GM19438 (cell line): ENCODE results near the gene WDR87.
"Not testable (repeated sequence)": the region's sequence is repeated elsewhere in the genome, so short reads cannot be mapped to it uniquely, and the experiment has no call there.

Source experiments
- ATAC-seq: cut with Tn5 transposase; IDR thresholded peaks from one replicate; pipeline ENCODE4 v1.9.1; 2021; ENCODE audit warnings: low read depth; ENCODE audit not compliant: unreplicated experiment

Gene WDR87

DNA sequence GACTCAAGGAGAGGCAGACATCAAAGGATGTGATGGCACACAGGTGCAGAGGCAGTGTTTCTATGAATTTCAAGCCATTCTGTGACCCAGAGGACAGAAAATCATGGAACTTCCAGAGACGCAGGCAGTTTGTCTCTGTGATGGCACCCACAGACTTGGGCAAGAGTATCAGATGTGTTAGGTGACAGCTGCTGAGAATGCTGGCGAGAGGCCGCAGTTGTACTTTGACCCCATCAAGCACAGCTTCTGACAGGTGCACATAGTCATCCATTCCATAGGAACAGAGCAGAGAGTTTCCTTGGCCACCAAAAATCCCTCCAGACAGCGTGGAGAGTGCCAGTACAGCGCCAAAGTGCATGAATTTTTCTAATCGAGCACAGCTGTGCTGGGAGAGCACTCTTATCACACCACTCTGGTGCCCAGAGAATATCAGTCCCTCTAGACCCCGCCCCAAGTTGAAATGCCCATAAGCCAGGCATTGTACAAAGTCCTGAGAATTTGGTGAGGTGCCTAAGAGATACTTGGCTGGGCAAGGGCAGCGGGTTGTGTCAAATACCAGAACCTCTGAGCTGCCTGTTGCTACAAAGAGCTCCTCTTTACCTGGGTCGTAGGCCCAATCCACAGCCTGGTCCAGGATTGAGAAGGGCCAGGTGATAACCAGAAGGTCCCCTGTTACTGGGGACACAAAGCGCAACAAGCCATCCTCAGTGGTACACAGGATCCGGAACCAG is 12.4 kb downstream of the WDR87 start:
- no peak for ATAC-seq

DNA sequence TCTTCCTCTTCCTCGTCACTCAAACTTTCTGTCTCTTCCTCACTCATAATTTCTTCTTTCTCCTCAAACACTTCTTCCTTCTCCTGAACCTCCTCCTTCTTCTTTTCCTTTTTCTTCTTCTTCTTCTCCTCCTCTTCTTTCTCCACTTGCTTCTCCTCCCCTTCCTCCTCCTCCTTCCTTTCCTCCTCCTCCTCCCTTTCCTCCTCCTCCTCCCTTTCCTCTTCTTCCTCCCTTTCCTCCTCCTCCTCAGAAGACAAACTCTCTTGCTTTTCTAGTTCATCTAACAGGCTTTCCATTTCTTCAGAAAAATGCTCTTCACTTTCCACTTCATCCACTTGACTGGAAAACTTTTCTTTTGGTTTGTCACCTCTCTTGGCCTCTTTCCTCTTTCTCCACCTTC is 19.8 kb downstream of the WDR87 start:
- ATAC-seq: no peak

DNA sequence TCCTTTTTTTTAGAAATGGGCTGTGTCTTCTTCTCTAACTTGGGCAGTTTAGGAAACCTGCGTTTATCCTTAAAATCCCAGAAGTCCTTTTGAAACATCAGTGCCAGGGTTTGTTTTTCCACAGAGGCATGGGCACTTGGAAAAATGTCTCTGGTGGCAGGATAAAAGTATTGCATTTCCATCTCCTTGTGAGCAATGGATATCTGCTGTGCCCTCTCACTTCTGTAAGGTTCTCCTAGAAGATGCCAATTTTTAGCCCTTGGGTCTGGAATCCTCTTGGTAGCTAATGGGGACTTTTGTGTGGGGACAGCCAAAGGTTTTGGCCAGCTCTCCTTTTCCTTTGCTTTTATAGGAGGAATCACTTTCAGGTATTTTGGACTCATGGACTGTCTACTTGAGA is 21.0 kb downstream of the WDR87 start:
- no peak for ATAC-seq

DNA sequence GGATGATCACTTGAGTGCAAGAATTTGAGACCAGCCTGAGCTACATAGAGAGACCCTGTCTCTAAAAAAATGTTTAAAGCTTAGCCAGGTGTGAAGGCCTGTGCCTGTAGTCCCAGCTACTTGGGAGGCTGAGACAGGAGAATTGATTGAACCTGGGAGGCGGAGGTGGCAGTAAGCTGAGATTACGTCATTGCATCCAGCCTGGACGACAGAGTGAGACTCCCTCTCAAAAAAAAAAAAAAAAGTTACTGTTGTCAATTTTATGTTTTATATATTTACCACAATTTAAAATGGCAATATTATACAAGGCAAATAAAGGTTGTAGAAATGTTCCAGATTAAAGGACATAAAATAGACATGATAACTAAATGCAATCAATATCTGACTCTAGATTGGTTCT is 29.2 kb downstream of the WDR87 start:
- no peak for ATAC-seq

DNA sequence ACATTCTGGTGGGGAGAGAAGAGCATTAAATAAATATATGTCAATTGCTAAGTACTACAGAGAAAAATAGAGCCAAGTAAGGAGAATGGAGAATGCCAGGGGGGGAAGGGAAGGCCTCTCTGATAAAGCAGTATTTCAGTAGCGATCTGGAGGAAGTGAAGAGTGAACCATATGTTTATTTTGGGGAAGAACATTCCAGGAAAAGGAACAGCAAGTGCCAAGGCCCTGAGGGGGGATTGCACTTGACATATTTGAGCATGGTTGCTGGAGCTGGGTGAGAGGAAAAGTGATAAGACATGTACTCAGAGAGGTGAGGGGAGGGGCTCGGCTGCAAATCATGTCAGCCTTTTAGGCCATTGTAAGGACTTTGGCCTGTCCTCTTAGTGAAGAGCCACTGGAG is 30.4 kb downstream of the WDR87 start:
- no peak for ATAC-seq

DNA sequence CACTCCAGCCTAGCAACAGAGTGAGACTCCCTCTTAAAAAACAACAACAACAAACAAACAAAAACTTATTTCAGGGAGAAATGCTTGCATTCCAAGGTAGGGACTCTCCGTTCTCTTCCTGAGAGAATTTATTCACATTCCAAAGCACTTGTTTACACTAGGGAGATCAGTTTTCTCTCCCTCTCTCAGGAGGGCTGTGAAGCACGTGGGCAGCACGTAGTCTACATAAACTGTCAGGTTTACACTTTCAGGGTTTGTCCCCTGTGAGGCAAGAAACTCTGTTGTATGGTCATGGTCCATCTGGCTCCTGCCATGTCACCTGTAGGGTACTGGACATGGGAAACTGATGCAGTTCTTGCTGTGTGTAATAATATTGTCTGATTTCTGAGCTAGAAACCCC is 31.6 kb downstream of the WDR87 start:
- no peak for ATAC-seq

DNA sequence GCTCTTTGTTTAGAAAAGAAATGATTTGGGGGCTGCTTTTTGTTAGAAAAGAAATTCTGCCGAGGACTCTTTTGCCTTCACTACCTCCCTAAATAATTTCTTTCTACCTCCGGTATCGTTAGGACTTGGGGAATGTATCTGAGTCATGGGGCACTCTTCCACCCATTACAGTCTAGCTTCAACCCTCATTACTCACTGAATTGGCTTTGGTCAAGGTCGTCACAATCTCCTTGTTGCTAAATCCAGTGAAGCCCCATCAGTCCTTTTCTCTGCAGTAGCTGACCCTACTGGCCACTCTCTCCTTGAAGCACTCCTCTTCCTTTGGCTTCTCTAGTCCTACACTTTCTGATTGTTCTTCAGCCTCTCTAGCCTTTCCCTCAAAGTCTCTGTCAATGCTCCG is 34.0 kb downstream of the WDR87 start:
- no peak for ATAC-seq

DNA sequence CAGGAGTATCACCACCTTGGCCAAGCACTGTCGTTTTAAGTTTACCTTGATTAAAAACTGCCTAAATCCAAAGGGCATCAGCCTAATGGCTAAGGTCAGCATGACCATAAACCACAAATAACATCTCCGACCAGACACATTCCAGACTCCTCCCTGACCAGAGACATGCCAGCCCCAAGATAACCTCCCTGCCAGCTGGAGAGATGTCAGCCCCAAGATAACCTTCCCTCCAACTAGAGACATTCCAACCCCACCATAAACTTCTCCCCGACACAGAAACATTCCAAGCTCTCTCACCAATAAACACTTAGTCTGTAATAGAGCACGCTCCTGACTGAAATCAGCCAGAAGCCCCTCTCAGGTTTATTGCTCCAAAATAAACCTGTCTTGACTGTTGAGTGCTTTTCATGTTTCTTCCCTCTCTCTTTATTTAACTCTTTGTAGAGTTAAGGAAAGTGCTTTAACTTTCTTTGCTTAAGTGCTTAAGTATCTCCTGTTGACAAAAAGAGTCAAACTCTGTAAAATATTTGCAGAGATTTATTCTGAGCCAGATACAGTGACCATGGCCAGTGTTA is 36.5 kb downstream of the WDR87 start:
- ATAC-seq: no peak

DNA sequence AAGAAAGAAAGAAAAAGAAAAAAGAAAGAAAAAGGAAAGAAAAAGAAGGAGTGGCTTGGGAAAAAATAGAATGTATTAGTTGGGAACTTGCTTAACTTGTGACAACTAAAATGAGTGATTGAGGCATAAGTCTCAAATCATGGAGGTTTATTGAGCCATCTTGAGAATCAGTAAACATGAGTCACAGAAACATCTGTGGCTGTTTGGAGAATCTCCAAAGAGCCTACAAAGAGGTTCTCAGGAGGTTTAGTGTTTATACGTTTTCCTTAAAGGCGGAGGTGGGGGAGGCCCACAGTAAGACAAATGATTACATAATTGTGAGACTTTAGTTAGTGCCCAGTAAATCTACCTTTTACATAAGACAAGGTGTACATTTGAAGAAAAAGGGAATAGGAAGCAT is 38.6 kb downstream of the WDR87 start:
- no peak for ATAC-seq

DNA sequence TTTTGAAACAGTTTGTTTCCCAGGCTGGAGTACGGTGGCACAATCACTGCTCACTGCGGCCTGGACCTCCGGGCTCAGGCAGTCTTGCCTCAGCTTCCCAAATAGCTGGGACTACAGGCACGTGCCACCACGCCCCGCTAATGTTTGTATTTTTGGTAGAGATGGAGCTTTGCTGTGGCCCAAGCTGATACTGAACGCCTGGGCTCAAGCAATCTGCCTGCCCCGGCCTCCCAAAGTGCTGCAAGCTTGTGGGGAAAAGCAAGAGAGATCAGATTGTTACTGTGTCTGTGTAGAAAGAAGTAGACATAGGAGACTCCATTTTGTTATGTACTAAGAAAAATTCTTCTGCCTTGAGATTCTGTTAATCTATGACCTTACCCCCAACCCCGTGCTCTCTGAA is 40.5 kb downstream of the WDR87 start:
- not testable (repeated sequence) for ATAC-seq

DNA sequence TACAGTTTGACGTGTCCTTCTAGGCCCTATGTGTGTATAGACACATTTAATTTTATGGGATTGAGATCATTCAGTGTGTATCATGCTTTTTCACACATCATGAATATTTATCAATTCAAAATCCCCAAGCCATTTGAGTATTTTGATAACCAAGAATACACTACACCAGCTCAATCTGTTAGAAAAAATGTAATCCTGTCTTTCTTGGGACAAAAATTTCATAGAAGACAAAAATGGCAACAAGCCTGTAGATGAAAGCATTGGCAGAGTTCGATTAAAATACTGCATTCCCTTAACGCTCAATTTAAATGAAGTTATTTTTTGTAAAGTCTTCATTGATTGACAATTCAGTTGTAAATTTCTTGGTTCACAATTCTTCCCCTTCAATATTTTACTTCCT is 41.9 kb downstream of the WDR87 start:
- ATAC-seq: no peak

DNA sequence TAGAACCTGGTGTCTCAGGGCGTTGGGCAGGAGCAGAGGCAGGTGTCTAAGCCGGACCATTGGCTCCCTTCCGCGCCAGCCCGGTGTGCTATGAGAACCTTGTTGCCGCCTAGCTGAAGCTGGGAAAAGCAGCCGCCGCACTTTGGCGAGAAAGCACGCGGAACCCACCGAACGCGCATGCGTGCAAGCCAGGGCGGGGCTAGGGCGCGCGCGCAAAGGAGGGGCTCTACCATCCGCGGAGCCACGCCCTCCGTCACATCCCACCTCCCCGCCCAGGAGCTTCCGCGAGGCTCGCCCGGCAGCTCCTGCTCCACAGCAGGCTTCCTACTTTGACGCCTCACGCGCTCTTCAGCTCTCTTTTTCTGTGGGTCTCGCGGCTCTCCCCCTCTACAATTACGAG is 51.3 kb downstream of the WDR87 start:
- ATAC-seq: no peak

DNA sequence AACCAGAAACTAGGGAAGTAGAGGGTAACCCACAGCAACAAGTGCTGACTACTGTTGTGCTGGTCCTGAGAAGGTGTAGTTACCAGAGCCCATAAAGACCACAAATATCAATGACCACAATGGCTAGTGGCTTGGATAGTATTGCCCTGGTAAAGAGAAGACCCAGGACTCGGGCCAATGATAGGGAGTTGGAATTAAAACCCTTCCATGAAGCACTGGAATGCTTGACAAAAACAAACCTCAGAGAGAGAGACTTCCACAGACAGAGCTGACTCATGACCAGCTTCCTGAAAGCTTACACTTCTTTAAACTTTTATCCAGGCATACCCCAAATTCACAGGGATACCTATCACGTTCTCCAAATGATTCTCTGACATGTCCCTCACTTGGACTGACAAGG is 60.5 kb downstream of the WDR87 start:
- no peak for ATAC-seq
